HG02571 (cell line): ENCODE data around the gene TRIM56.
"Not testable (repeated sequence)": the region's sequence is repeated elsewhere in the genome, so short reads cannot be mapped to it uniquely, and the experiment has no call there.

Experiments
- ATAC-seq: cut with Tn5 transposase; IDR thresholded peaks from one replicate; pipeline ENCODE4 v1.9.1; 2021; ENCODE audit warnings: mild to moderate bottlenecking, moderate library complexity; ENCODE audit not compliant: unreplicated experiment

The TRIM56 gene

GRCh38 chr7:101089876-101090275, 4.6 kb downstream of the TRIM56 start:
- ATAC-seq = no peak

DNA sequence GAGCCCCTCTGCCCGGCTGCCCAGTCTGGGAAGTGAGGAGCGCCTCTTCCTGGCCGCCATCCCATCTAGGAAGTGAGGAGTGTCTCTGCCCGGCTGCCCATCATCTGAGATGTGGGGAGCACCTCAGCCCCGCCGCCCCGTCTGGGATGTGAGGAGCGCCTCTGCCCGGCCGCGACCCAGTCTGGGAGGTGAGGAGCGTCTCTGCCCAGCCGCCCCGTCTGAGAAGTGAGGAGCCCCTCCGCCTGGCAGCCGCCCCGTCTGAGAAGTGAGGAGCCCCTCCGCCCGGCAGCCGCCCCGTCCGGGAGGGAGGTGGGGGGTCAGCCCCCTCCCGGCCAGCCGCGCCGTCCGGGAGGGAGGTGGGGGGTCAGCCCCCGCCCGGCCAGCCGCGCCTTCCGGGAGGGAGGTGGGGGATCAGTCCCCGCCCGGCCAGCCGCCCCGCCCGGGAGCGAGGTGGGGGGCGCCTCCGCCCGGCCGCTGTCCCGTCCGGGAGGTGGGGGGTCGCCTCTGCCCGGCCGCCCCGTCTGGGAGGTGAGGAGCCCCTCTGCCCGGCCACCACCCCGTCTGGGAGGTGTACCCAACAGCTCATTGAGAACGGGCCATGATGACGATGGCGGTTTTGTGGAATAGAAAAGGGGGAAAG, 7.1 kb downstream of the TRIM56 start:
- ATAC-seq = not testable (repeated sequence)

GRCh38 chr7:101093906-101094305, 8.6 kb downstream of the TRIM56 start:
- ATAC-seq = no peak

GRCh38 chr7:101094376-101094775, 9.1 kb downstream of the TRIM56 start:
- no peak for ATAC-seq

DNA sequence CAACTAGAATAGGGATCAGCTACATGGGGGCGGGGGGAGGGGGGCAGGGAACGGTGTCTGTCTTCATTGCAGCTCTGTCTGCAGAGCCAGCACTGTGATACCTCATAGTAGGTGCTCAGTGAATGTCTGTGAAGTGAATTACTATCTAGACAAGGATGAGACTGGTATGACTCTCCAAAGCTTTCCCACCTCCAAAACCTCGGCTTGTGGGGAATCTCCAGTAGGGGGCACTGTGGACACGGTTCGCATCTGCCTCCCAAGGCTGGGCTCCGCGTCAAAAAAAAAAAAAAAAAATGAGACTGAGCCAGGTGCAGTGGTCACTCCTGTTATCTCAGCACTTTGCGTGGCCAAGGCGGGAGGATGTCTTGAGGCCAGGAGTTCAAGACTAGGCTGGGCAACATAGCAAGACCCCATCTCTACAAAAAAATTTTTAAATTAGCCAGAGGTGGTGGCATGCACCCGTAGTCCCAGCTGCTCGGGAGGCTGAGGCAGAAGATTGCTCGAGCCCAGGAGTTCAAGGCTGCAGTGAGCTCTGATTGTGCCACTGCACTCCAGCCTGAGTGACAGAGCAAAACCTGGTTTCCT, 9.6 kb downstream of the TRIM56 start:
- no peak for ATAC-seq

DNA sequence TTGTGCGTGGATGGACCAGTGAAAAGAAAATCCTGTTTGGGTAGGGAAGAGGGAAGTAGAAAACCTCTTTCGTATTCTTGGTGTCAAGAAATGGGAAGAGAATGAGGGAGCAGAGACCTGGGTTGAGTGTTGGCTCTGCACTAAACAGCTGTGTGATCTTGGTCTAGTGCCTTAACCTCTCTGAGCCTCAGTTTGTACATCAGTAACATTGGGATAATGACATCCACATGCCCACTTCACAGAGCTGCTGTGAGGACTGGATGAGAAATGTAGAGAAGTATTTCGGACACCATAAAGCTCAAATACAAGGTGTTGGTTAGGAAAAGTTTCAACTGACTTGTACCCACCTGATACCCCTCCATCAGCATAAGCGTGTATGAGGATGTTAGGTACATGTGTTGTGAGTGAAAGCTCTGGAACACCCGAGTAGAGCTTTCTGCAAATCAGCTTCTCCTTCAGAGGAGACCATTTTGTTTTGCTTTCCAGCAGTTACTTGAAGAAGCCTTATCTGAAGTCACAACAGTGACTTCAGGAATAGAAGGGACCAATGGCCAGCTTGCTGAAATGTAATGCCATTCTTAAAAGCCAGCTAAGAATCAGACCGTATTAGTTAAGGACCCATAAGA, 11.2 kb downstream of the TRIM56 start:
- no peak for ATAC-seq

GRCh38 chr7:101096957-101097347, 11.7 kb downstream of the TRIM56 start:
- no peak for ATAC-seq

GRCh38 chr7:101097561-101097960, 12.3 kb downstream of the TRIM56 start:
- ATAC-seq = no peak

DNA sequence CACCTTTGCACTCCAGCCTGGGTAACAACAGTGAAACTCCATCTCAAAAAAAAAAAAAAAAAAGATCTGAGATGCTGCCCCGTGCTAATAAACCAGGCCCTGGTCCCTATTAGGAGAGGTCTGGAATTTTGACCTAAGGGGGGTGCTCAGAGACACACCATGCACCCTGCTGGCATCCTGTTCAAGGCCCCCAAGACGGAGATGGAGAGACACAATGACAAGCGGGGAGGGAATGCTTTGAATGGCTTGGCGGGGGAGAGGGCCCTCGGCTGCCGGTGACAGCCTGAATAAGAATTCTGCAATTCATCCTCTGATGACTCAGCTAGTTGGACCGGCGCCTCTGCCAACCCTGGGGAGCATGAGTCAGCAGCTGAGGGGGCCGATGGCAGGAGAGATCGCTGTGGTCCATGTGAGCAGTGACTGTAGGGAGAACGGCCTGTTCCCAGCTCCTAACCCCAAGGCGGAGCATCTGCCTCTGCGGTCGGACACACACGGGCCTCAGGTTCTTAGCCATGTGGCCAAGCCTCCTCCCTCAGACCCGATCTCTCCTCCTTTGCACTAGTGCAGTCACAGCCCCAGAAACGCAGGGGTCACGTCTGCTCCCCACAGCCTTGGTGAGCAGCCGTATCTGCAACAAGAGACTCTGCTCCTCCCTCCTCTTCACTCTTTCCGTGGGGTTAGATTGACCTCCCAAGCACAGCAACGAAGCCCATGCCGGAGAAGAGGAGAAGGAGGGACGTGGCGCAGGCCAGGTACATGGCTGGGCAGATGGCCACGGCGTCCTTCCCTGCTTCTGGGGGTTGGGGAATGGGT, 14.9 kb downstream of the TRIM56 start:
- no peak for ATAC-seq

- no peak for ATAC-seq
Measured at GRCh38 chr7:101100858-101101847, 15.9 kb downstream of the TRIM56 start.

DNA sequence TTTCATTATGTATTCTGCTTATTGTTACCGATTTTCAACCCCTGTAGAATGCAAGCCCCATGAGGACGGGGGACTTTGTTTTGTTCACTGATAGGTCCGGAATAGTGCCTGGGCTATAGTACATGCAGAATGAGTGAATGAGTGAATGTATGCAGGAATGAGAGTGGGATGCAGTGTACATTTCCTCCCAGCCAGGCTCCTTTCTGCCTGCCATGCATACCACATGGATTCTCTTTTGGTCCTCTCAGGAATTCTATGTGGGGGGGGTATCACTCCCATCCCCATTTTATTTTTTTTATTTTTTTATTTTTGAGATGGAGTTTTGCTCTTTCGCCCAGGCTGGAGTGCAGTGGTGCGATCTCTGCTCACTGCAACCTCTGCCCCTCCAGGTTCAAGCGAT, 16.7 kb downstream of the TRIM56 start:
- no peak for ATAC-seq

DNA sequence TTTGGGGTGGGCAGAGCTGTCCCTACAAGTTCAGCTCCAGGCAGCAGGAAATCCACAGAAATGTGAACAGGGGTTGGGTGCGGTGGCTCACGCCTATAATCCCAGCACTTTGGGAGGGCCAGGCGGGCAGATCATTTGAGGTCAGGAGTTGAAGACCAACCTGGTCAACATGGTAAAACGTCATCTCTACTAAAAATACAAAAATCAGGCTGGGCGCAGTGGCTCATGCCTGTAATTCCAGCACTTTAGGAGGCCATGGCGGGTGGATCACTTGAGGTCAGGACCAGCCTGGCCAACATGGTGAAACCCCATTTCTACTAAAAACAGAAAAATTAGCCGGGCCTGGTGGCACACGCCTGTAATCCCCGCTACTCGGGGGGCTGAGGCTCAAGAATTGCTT, 18.4 kb downstream of the TRIM56 start:
- ATAC-seq = not testable (repeated sequence)

GRCh38 chr7:101104193-101104713, 19.0 kb downstream of the TRIM56 start:
- ATAC-seq = no peak

DNA sequence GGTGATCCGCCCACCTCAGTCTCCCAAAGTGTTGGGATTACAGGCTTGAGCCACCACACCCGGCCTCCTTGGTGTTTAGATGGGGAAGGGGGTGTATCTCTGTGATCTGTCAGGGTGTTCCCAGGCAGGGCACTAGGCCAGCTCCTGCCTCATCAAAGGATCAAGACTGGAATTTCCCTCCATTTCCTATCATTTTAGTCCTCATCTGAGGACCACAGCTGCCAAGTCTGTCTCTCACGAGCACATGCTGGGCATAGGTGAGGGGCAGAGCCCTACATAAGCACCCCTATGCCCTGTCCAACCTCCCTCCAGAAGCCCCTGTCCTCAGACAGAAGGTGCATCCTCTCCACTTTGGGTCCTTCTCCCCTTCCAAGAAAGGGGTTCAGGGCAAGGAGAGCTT, 19.5 kb downstream of the TRIM56 start:
- no peak for ATAC-seq

GRCh38 chr7:101105248-101105647, 20.0 kb downstream of the TRIM56 start:
- not testable (repeated sequence) for ATAC-seq

- no peak for ATAC-seq
Measured at GRCh38 chr7:101106386-101106785, 21.1 kb downstream of the TRIM56 start.

- no peak for ATAC-seq
Measured at GRCh38 chr7:101108330-101108857, 23.1 kb downstream of the TRIM56 start.

GRCh38 chr7:101108961-101109360, 23.7 kb downstream of the TRIM56 start:
- ATAC-seq = no peak

- no peak for ATAC-seq
Measured at GRCh38 chr7:101109368-101109767, 24.1 kb downstream of the TRIM56 start.

GRCh38 chr7:101111261-101111660, 26.0 kb downstream of the TRIM56 start:
- ATAC-seq = no peak
